ENCODE results near the gene NCDN. TPM values are rescaled to one million over a fixed set of nuclear protein-coding genes. Genes with fewer than 3 reads are reported as not detected.

Gene NCDN
- total and polyA plus RNA-seq, 4 donors: 4.3 to 21.7 (median 15.6) TPM

- WGBS, 2 donors: 83% methylated on average over 3 of the region's 3 CpGs
- no peak for ATAC-seq (ENCODE audit: low FRiP score)
- no peak overlapping the region for H3K27ac ChIP-seq (ENCODE audit: low read depth in 1 of 2, low read length in 2 of 2)
- H3K36me3 ChIP-seq (ENCODE audit: control insufficient read depth in 1 of 2, insufficient read depth in 2 of 2, low read length in 1 of 2): peaks cover 5 to 15% of the 10 kb centered on the region in 2 donors
- no peaks in the 10 kb centered on the region for H3K27me3 ChIP-seq (ENCODE audit: control insufficient read depth in 1 of 2, insufficient read depth in 2 of 2, low read length in 1 of 2)
- intact Hi-C loops (cut with DNase I): no loop called here
- no peak overlapping the region for H3K4me3 ChIP-seq (ENCODE audit: low read length in 2 of 2)
- H3K4me1 ChIP-seq (ENCODE audit: control insufficient read depth in 1 of 2, insufficient read depth in 2 of 2, low read length in 2 of 2): no peaks in the 10 kb centered on the region
- H3K9me3 ChIP-seq (ENCODE audit: control insufficient read depth, low read length): no peaks in the 10 kb centered on the region
- DNase-seq: no peak
These were observed 41.8 kb downstream of the NCDN start for GRCh38 chr1:35599411-35599810.

DNA sequence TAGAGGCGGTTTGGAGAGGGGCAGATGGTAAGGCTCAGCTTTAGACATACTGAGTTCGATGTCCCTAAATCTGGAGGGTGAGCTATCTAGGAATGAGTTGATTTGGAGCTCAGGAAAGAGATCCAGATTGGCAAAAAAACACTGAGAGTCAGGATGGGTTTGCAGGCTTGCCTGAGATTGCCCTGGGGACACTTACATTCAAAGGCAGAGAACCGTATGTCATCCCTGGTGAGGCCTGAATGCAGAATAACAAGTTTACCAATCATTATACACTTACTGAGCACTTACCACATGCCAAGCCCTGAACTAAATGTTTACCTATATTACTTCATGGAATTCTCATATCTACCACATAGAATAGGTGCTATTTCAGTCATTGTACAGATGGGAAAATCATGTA is 43.0 kb downstream of the NCDN start:
- WGBS, 2 donors: 89 to 91% methylated on average over 3 of the region's 3 CpGs
- no peak overlapping the region for H3K4me3 ChIP-seq (ENCODE audit: low read length in 2 of 2)
- no peak for ATAC-seq (ENCODE audit: low FRiP score)
- H3K27me3 ChIP-seq (ENCODE audit: control insufficient read depth in 1 of 2, insufficient read depth in 2 of 2, low read length in 1 of 2): no peaks in the 10 kb centered on the region
- intact Hi-C loops (cut with DNase I): no loop called here
- H3K4me1 ChIP-seq (ENCODE audit: control insufficient read depth in 1 of 2, insufficient read depth in 2 of 2, low read length in 2 of 2): no peaks in the 10 kb centered on the region
- H3K36me3 ChIP-seq (ENCODE audit: control insufficient read depth in 1 of 2, insufficient read depth in 2 of 2, low read length in 1 of 2): peaks cover 5 to 15% of the 10 kb centered on the region in 2 donors
- no peak for DNase-seq
- H3K27ac ChIP-seq (ENCODE audit: low read depth in 1 of 2, low read length in 2 of 2): no peak overlapping the region
- no peaks in the 10 kb centered on the region for H3K9me3 ChIP-seq (ENCODE audit: control insufficient read depth, low read length)

DNA sequence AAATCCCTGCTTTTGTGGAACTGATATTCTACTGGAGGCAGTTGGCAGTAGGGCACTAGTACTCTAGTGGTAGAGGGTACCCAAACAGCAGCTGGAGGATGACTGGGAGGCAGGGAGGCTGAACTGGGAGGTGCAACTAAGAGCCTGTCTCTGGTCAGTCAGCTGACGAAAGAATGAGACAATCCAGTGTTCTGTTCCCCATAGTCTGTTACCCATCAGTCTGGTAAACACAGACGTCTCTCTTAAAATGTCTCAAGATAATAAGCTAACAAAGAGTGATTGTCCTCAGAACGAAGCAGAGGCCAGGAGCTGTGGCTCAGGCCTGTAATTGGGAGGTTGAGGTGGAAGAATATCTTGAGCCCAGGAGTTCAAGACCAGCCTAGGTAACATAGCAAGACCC is 45.9 kb downstream of the NCDN start:
- H3K27me3 ChIP-seq (ENCODE audit: control insufficient read depth in 1 of 2, insufficient read depth in 2 of 2, low read length in 1 of 2): no peaks in the 10 kb centered on the region

DNA sequence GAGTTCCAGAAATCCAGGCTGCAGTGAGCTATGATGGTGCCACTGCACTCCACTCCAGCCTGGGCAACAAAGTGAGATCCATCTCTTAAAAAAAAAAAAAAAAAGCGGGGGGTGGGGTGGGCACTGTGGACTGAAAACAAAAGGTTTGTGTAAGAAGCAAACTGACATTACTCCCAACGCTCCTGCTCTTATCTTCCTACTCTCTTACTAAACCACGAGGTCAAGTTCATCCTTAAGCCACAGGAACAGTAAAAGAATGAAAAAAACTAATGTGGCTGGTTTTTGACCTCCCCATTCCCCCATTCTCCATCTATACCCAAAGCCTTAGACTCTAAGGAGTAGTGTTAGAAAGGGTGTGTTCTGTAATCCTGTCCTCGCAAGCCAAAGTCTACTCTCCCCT is 46.3 kb downstream of the NCDN start:
- intact Hi-C loops (cut with DNase I): no loop called here
- DNase-seq (no peak), ATAC-seq (ENCODE audit: low FRiP score) (no peak)
- H3K27ac ChIP-seq (ENCODE audit: low read depth in 1 of 2, low read length in 2 of 2): no peak overlapping the region
- H3K27me3 ChIP-seq (ENCODE audit: control insufficient read depth in 1 of 2, insufficient read depth in 2 of 2, low read length in 1 of 2): no peaks in the 10 kb centered on the region
- H3K36me3 ChIP-seq (ENCODE audit: control insufficient read depth in 1 of 2, insufficient read depth in 2 of 2, low read length in 1 of 2): peaks cover 9 to 20% of the 10 kb centered on the region in 2 donors
- H3K4me3 ChIP-seq (ENCODE audit: low read length in 2 of 2): no peak overlapping the region
- WGBS, 2 donors: 92% methylated on average over 4 of the region's 4 CpGs
- no peaks in the 10 kb centered on the region for H3K4me1 ChIP-seq (ENCODE audit: control insufficient read depth in 1 of 2, insufficient read depth in 2 of 2, low read length in 2 of 2)
- H3K9me3 ChIP-seq (ENCODE audit: control insufficient read depth, low read length): no peaks in the 10 kb centered on the region

More for the DNA sequence above, 45.9 kb downstream of the NCDN start:
- H3K4me1 ChIP-seq (ENCODE audit: control insufficient read depth in 1 of 2, insufficient read depth in 2 of 2, low read length in 2 of 2): no peaks in the 10 kb centered on the region
- H3K27ac ChIP-seq (ENCODE audit: low read depth in 1 of 2, low read length in 2 of 2): no peak overlapping the region
- intact Hi-C loops (cut with DNase I): no loop called here
- ATAC-seq (ENCODE audit: low FRiP score): no peak
- no peak for DNase-seq
- no peak overlapping the region for H3K4me3 ChIP-seq (ENCODE audit: low read length in 2 of 2)
- 70 to 71% methylated on average over 3 of the region's 3 CpGs for WGBS, 2 donors
- peaks cover 6 to 17% of the 10 kb centered on the region in 2 donors for H3K36me3 ChIP-seq (ENCODE audit: control insufficient read depth in 1 of 2, insufficient read depth in 2 of 2, low read length in 1 of 2)
- H3K9me3 ChIP-seq (ENCODE audit: control insufficient read depth, low read length): no peaks in the 10 kb centered on the region

GRCh38 chr1:35605071-35605866 is 47.7 kb downstream of the NCDN start:
- DNase-seq: no peak
- Histone ChIP-seq H3K36me3 (ENCODE audit: control insufficient read depth in 1 of 2, insufficient read depth in 2 of 2, low read length in 1 of 2) (peaks cover 11 to 20% of the 10 kb centered on the region in 2 donors), H3K27ac (ENCODE audit: low read depth in 1 of 2, low read length in 2 of 2) (no peak overlapping the region), H3K27me3 (ENCODE audit: control insufficient read depth in 1 of 2, insufficient read depth in 2 of 2, low read length in 1 of 2) (no peaks in the 10 kb centered on the region), H3K9me3 (ENCODE audit: control insufficient read depth, low read length) (no peaks in the 10 kb centered on the region), H3K4me1 (ENCODE audit: control insufficient read depth in 1 of 2, insufficient read depth in 2 of 2, low read length in 2 of 2) (no peaks in the 10 kb centered on the region), H3K4me3 (ENCODE audit: low read length in 2 of 2) (no peak overlapping the region)
- no peak for ATAC-seq (ENCODE audit: low FRiP score)
- WGBS, 2 donors: 70% methylated on average over 6 of the region's 6 CpGs
- intact Hi-C loops (cut with DNase I): no loop called here

DNA sequence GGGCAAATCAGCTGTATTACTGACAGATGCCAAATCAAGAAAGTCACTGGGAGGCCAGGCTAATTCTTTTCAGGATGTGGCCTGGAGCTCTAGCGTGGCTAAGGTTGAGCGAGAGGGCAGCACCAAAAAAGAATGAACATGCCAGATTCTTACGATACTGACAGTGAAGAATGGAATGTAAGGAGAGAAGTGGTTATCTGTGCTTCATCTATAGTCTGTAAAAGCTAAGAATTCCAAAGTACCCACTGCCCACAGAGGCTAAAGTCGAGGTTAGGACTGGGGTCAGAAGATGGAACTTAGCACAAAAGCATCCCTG is 48.2 kb downstream of the NCDN start:
- intact Hi-C loops (cut with DNase I): no loop called here
- peaks cover 11 to 17% of the 10 kb centered on the region in 2 donors for H3K36me3 ChIP-seq (ENCODE audit: control insufficient read depth in 1 of 2, insufficient read depth in 2 of 2, low read length in 1 of 2)
- DNase-seq (no peak), ATAC-seq (ENCODE audit: low FRiP score) (no peak)
- H3K4me1 ChIP-seq (ENCODE audit: control insufficient read depth in 1 of 2, insufficient read depth in 2 of 2, low read length in 2 of 2): no peaks in the 10 kb centered on the region
- no peak overlapping the region for H3K27ac ChIP-seq (ENCODE audit: low read depth in 1 of 2, low read length in 2 of 2)
- H3K9me3 ChIP-seq (ENCODE audit: control insufficient read depth, low read length): no peaks in the 10 kb centered on the region
- WGBS, 2 donors: 76 to 83% methylated on average over 4 of the region's 4 CpGs
- H3K4me3 ChIP-seq (ENCODE audit: low read length in 2 of 2): no peak overlapping the region
- H3K27me3 ChIP-seq (ENCODE audit: control insufficient read depth in 1 of 2, insufficient read depth in 2 of 2, low read length in 1 of 2): no peaks in the 10 kb centered on the region

GRCh38 chr1:35611655-35612054 is 54.1 kb downstream of the NCDN start:
- H3K4me3 ChIP-seq (ENCODE audit: low read length in 2 of 2): no peak overlapping the region
- ATAC-seq (ENCODE audit: low FRiP score) (no peak), DNase-seq (no peak)
- 96 to 98% methylated on average over 7 of the region's 7 CpGs for WGBS, 2 donors
- H3K27me3 ChIP-seq (ENCODE audit: control insufficient read depth in 1 of 2, insufficient read depth in 2 of 2, low read length in 1 of 2): no peaks in the 10 kb centered on the region
- H3K27ac ChIP-seq (ENCODE audit: low read depth in 1 of 2, low read length in 2 of 2): no peak overlapping the region
- intact Hi-C loops (cut with DNase I): no loop called here
- H3K9me3 ChIP-seq (ENCODE audit: control insufficient read depth, low read length): no peaks in the 10 kb centered on the region
- peaks cover 5 to 8% of the 10 kb centered on the region in 2 donors for H3K36me3 ChIP-seq (ENCODE audit: control insufficient read depth in 1 of 2, insufficient read depth in 2 of 2, low read length in 1 of 2)
- H3K4me1 ChIP-seq (ENCODE audit: control insufficient read depth in 1 of 2, insufficient read depth in 2 of 2, low read length in 2 of 2): no peaks in the 10 kb centered on the region

DNA sequence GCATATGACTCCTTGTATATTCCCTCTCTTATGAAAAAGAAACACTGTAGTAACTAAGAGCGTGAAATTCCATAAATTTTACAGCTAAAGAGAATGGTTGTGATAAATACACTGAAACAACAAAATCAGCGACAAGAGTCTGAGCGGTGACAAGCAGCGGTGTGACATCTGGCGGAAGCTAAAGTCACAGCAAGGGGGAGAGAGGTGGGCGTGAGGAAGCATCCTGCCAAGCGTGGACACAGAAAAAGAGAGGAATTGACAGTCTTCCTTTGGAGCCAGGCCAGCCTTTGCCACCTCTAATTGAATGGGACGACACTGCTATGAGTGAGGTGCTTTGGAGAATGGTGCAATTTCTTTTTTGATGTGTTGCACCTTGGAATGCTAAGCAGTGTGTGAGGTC is 57.8 kb downstream of the NCDN start:
- Histone ChIP-seq H3K9me3 (ENCODE audit: control insufficient read depth, low read length) (no peaks in the 10 kb centered on the region), H3K4me1 (ENCODE audit: control insufficient read depth in 1 of 2, insufficient read depth in 2 of 2, low read length in 2 of 2) (no peaks in the 10 kb centered on the region), H3K27me3 (ENCODE audit: control insufficient read depth in 1 of 2, insufficient read depth in 2 of 2, low read length in 1 of 2) (no peaks in the 10 kb centered on the region), H3K4me3 (ENCODE audit: low read length in 2 of 2) (no peak overlapping the region), H3K27ac (ENCODE audit: low read depth in 1 of 2, low read length in 2 of 2) (no peak overlapping the region), H3K36me3 (ENCODE audit: control insufficient read depth in 1 of 2, insufficient read depth in 2 of 2, low read length in 1 of 2) (peaks cover 0 to 2% of the 10 kb centered on the region in 2 donors)
- DNase-seq: no peak
- intact Hi-C loops (cut with DNase I): no loop called here
- no peak for ATAC-seq (ENCODE audit: low FRiP score)
- WGBS, 2 donors: 80 to 83% methylated on average over 8 of the region's 8 CpGs
